HG03457 (cell line): Measurements from ENCODE around the gene TSPAN3.

Experiments
- ATAC-seq: cut with Tn5 transposase; IDR thresholded peaks from one replicate; pipeline ENCODE4 v1.9.1; 2021; ENCODE audit warnings: moderate number of reproducible peaks; ENCODE audit not compliant: unreplicated experiment

Gene TSPAN3

GRCh38 chr15:77012868-77013267 is 58.0 kb downstream of the TSPAN3 start:
- ATAC-seq: no peak

DNA sequence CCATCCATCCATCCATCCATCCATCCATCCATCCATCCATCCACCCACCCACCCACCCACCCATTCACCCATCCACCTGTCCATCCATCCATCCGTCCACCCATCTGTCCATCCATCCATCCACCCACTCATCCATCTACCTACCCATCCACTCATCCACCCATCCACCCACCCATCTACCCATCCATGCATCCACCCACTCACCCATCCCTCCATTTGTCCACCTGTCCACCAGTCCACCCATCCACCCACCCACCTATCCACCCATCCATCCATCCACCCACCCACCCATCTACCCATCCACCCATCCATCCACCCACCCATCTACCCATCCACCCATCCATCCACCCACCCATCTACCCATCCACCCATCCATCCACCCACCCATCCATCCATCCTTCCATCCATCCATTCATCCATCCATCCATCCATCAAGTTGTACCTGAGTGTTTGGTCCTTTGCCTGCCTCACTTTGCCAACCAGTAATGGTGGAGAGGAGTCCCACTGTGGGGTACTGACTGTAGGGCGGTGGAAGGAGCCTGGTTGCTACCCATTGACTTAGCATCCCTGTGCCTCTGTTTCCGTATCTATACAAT is 58.7 kb downstream of the TSPAN3 start:
- ATAC-seq: no peak

- ATAC-seq: no peak
These were observed 60.1 kb downstream of the TSPAN3 start for GRCh38 chr15:77010857-77011256.

DNA sequence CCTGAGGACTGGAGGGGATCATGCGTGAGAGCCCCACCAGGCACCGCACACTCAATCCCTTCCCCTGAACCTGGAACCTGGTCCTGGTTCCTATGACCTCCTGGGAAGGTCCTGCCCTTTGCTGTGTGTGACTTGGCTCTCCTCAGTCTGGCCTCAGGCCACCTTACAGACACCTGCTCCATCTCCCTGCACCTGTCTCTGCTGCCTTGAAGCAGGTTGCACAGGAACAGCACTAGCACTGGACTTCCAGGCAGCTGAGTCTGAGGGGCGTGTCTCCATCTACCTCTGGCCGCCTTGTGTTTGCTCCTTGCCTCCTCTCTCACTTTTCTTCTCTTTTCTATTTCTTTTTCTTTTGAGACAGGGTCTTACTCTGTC is 60.6 kb downstream of the TSPAN3 start:
- no peak for ATAC-seq

DNA sequence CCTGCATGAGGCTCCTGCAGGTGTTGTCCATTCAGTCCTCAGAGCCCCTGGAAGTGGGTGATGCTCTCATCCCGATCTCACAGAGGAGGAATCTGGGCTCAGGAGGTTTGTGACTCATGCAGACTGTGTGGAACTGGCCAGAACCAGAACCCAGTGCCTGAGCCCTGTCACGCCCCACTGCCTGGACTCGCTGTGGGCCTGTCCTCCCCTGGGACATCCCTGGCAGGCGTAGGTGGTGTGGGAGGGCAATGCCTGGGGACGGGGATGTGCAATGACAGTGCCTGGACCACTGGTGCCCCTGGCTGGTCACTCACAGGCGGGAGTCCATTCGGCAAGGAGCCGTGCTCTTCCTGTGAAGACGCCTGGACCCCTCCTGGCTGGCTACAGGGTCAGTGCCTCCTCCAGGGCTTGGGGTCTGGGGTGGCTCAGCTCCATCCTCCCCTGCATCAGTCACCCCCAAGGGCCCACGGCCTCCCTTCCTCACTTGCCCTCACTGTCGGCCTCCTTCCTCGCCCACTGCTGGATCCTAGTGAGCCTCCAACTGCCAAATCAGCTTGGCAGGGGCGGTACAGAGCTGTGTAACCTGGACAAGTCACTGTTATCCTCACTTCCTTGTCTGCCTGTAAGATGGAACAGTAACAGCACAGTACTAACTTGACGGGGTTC is 61.1 kb downstream of the TSPAN3 start:
- no peak for ATAC-seq

DNA sequence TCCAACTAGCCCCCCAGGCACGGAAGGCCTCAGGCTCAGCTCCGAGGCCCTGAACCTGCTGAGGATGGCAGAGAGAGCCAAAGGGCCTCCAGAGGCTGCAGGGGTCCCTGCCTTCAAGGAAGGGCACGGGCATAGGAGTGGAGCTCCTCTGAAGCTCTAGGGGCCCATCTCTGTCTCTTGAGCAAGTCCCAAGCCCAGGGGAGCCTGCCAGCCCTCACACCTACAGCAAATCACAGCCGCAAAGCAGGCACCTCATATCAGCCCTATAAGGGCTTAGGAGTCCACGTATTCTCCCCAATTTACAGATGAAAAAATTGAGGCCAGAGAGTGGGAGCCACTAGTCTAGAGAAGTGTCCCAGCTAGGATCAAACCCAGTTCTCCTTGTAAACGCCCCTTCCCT is 61.7 kb downstream of the TSPAN3 start:
- ATAC-seq: no peak

- ATAC-seq: no peak
These were observed 66.7 kb downstream of the TSPAN3 start for GRCh38 chr15:77004189-77004588.

- ATAC-seq: peak; percentile 67
These were observed 67.7 kb downstream of the TSPAN3 start for GRCh38 chr15:77002954-77003912.

DNA sequence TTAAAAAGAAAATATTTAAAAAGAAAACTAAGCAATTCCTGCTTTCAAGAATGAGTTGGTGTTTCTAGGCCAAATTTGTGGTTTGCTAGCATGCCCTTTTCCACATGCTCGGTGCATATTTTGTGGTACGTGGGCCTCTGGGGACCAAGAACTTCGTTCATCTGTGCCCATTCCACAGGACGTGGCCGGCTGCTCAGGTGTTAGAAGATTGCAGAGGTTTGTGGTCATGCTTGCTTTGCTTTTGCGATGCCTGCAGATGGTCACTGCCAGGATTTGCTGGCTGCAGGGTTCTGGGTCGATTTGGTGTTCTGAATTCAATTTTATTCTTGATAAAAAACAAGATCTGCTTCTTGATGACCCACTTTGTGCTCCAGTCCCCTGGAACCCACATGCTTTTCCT is 68.5 kb downstream of the TSPAN3 start:
- no peak for ATAC-seq

- ATAC-seq: no peak
These were observed 68.9 kb downstream of the TSPAN3 start for GRCh38 chr15:77001966-77002365.

- ATAC-seq: no peak
These were observed 69.6 kb downstream of the TSPAN3 start for GRCh38 chr15:77001351-77001750.

GRCh38 chr15:76999996-77000395 is 70.9 kb downstream of the TSPAN3 start:
- ATAC-seq: no peak

- no peak for ATAC-seq
These were observed 72.1 kb downstream of the TSPAN3 start for GRCh38 chr15:76998663-76999285.

- ATAC-seq: no peak
These were observed 74.1 kb downstream of the TSPAN3 start for GRCh38 chr15:76996526-76997401.

GRCh38 chr15:76996076-76996525 is 74.8 kb downstream of the TSPAN3 start:
- no peak for ATAC-seq

DNA sequence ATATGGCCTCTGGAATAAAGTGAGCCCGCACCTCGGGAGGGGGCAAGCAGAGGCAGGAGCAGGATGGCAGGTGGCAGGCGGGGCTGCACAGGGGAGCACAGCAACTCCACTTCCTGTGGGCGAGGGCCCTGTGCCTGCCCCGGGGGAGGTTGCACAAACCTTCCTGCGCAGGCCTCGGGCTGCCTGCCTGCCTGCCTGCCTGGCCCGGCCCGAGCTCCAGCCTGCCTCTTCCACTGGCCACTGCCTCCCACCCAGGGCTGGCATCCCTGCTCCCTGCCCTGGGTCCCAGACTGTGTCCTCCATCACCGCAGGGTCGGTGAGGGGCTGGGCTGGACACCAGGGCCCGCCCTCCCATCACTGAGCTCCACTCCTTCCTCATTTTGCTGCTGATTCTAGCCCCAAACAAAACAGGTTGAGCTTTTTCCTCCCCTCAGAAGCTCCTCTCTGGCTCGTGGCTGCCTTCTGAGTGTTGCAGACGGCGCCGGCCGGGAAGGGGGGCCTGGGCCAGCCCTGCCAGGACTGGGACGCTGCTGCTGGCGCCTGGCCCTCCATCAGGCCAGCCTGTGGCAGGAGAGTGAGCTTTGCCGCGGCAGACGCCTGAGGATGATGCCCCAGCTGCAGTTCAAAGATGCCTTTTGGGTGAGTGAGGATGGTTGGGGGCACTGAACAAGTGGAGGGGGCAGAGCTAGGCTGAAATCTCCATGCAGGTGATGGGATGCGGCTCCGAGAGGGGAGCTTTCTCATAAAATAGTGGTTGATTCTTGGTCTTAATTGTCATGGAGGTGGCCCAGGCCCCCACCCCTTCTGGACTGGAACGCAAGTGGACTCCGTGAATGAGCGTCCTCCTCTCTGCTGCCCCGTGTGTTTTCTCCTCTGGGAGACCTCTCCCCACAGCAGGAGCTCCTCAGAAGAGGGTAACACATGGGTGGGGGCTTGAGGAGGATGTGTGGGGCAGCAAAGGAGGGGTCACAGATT is 75.7 kb downstream of the TSPAN3 start, which contains the start of gene PSTPIP1:
TSS of gene PSTPIP1 (plus strand) at position 156 of the 975 bp plus-strand sequence. CDS start at position 604, 448 bp downstream.
- no peak for ATAC-seq

DNA sequence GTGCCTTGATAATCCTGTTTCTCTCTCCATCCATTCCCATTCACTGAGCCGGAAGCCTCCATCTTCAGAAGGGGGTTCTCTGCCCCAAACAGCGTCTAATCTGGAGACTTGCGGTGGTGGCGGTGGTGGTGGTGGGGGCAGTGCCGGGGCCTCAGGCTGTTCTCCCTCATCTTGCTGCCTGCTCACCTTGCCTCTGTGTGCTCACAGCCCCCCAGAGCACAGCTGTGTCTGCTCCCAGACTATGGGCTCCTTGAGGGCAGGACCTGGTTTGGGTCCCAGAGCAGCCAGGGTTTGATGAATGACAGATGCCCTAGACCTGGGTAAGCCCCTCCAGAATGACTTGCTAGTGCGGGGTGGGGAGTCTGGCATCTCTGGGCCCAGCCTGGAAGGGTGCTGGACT is 76.4 kb downstream of the TSPAN3 start:
- no peak for ATAC-seq

- ATAC-seq: no peak
These were observed 76.9 kb downstream of the TSPAN3 start for GRCh38 chr15:76994001-76994400.

DNA sequence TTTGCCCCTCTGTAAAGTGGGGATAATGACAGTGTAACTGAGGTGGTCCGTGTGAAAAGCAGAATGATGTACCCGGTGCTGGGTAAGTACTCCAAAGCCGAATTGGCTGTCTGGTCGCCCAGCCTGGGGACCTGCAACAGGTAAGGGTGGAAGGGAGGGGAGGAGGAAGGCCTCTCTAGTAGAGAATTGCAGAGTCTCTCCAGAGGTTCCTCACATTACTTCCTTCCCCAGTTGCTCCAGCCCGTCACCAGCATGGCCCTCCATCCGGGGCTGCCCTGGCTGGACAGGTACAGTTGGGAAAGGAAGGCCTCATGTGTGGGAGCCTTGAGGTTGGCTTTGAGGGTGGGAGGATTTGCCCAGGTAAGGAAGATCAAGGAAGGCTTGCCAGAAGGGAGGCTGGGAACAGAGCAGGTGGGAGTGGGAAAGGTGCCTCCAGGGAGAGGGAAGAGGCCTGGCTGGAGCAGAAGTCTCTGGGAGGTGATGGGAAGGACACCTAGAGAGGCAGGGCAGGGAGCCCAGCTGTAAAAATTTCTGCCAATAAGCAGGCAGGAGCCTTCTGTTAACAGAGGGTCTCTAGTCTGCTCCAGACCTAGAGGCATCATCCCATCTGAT is 77.7 kb downstream of the TSPAN3 start:
- no peak for ATAC-seq
